D721Med (cell line): Measurements from ENCODE around the gene C2CD3.

ENCODE experiments used
- DNase-seq: peaks from one replicate; pipeline ENCODE4 v3.0.0; 2011; ENCODE audit warnings: low spot score; ENCODE audit not compliant: insufficient read length
- FAIRE-seq: peaks from 2 replicates; lab custom pipeline; 2011; peaks lifted over from hg19 to GRCh38; lab: Jason Lieb, UNC
- CTCF ChIP-seq: IDR thresholded peaks from 2 replicates; pipeline ENCODE4 v1.5.1; 2012; ENCODE audit warnings: mild to moderate bottlenecking, control low read depth; ENCODE audit not compliant: insufficient read depth; ENCODE audit errors: missing control alignments

C2CD3 gene

GRCh38 chr11:74057249-74058151 is 113.3 kb downstream of the C2CD3 start:
- no peak for FAIRE-seq
- no peak for DNase-seq
- no peak for TF ChIP-seq CTCF

GRCh38 chr11:74055938-74056337 is 114.9 kb downstream of the C2CD3 start:
- no peak for TF ChIP-seq CTCF
- FAIRE-seq (no peak), DNase-seq (no peak)

- TF ChIP-seq CTCF = no peak
- DNase-seq (no peak), FAIRE-seq (no peak)
Measured at GRCh38 chr11:74050465-74050864, 120.3 kb downstream of the C2CD3 start.

- no peak for TF ChIP-seq CTCF
- no peak for DNase-seq
- no peak for FAIRE-seq
Measured at GRCh38 chr11:74048993-74049392, 121.8 kb downstream of the C2CD3 start.

- no peak for DNase-seq
Measured at GRCh38 chr11:74044538-74044937, 126.3 kb downstream of the C2CD3 start.

GRCh38 chr11:74043450-74043849 is 127.4 kb downstream of the C2CD3 start:
- FAIRE-seq = no peak
- no peak for TF ChIP-seq CTCF
- DNase-seq = no peak

More at GRCh38 chr11:74044538-74044937, 126.3 kb downstream of the C2CD3 start:
- TF ChIP-seq CTCF = no peak
- no peak for FAIRE-seq

GRCh38 chr11:74037309-74037708 is 133.5 kb downstream of the C2CD3 start:
- DNase-seq (no peak), FAIRE-seq (no peak)
- no peak for TF ChIP-seq CTCF
